GM21825 (cell line): ENCODE data around the gene LCE3A.
"Not testable (repeated sequence)": the region's sequence is repeated elsewhere in the genome, so short reads cannot be mapped to it uniquely, and the experiment has no call there.

Source experiments
- ATAC-seq: cut with Tn5 transposase; IDR thresholded peaks from one replicate; pipeline ENCODE4 v1.9.1; 2021; ENCODE audit warnings: mild to moderate bottlenecking, moderate library complexity; ENCODE audit not compliant: unreplicated experiment

LCE3A gene, protein sequence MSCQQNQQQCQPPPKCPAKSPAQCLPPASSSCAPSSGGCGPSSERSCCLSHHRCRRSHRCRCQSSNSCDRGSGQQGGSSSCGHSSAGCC

DNA sequence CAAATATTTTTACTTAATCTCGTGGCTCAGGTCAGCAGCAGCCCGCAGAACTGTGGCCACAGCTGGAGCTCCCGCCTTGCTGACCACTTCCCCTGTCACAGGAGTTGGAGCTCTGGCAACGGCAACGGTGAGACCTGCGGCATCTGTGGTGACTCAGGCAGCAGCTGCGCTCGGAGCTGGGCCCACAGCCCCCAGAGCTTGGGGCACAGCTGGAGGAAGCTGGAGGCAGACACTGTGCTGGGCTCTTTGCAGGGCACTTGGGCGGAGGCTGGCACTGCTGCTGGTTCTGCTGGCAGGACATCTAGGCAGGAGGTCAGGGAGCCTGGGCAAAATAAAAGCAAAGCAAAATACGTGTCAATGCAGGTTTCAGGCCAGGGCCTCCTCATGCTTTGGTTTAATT lies at the start of gene LCE3A:
Gene LCE3A, minus strand, starts transcription at position 301 of the 400 bp plus-strand sequence. Its CDS starts 0 bp downstream, at position 301.
- ATAC-seq: no peak

DNA sequence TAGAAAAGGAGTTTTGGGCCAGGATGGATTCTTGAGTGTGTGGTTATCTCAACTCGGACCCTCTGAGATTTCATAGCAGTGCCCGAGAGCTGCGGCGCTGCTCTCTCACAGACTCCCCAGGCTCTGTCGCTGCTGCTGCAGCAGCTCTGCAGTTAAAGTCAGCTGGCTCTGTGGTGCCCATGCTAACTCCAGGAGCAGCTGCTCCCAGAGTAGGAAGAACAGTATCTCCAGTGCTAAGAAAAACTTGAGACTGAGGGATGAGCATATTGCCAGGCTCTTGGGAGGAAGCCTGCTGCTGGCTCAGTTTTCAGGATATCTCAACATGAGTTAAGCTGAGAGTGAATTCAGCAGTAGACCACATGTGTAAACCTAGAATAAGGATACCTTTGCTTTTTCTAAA lies 44.7 kb upstream of the LCE3A start:
- ATAC-seq: no peak

DNA sequence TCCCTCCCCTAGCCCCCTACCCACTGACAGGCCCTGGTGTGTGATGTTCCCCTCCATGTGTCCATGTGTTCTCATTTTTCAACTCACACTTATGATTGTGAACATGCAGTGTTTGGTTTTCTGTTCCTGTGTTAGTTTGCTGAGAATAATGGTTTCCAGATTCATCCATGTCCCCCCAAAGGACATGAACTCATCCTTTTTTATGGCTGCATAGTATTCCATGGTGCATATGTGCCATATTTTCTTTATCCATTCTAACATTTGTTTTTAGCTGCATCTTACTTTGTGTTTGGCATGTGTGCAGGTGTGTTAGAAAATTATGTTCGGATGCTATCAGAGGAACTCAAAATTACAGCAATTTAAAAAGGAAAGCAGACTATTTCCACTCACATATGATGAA lies 43.3 kb upstream of the LCE3A start:
- ATAC-seq: not testable (repeated sequence)

DNA sequence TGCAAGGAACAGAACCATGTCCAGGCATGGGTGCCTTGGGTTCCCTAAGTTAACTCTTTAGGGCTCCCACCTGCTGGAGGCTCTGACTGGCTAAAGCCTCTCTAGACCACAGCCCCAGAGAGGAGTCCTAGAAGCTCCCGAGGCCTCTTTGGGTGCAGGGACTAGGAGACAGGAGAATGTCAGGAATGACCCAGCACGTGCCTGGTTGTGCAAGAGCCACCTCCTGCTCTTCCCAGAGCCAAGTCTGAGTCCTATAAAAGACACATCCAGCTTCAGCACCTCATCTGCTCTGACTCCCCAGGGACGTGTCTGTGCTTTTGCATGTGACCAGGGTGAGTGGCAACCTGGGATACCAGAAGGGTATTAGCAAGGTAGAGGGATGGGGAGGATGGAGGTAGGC lies 40.2 kb upstream of the LCE3A start, which contains the start of gene LCE2D:
Gene LCE2D, plus strand, starts transcription at position 283 of the 400 bp plus-strand sequence. CDS start 726 bp downstream, outside the sequence.
- ATAC-seq: no peak

DNA sequence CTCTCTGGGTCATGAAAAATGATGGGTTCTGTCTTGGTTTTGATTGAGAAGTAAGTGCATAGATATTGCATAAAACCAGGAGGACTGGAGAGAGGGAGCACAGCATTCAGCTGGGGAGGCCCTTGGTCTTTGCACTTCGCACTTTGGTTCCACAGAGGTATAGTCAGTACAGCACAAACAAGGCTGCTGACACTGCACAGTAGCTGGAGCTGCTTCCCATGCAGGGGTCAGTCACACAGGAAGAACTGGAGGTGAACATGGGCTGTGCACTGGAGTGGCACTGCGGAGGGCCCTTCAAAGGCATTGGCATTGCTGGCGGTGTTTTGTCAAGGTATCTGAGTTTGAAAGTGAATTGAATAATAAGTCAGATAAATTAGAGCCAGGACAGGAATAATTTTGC lies 35.7 kb upstream of the LCE3A start:
- ATAC-seq: no peak

DNA sequence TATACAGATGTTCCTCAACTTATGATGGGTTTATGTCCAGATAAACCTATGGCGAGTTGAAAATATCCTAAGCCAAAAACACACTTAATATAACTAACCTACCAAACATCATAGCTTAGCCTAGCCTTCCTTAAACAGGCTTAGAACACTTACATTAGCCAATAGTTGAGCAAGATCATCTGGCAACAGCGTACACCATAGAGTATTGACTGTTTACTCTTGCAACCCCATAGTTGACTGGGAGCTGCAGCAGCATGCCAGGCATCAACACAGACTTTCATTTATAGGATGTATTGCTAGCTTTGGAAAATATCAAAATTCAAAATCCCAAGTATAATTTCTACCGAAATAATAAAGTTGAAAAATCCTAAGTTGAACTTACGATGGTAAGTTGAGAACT lies 34.8 kb upstream of the LCE3A start:
- ATAC-seq: no peak

DNA sequence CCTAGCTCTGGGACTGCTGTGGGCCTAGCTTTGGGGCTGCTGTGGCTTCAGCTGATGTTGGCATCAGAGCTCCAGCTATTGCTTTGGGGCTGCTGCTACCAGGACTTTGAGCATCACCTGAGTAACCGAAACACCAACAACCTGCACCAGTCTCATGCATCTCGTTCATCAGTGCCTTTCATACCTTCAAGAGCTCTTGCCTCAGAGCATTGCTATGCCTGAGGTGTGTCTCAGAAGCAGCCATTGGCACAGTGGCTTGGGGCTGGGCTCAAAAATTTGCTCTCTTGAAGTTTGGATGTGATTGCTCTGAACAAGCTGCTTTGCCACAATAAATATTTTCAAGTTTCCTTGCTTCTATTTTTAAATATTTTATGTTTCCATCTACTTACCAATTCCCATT lies 33.6 kb upstream of the LCE3A start:
- ATAC-seq: no peak

DNA sequence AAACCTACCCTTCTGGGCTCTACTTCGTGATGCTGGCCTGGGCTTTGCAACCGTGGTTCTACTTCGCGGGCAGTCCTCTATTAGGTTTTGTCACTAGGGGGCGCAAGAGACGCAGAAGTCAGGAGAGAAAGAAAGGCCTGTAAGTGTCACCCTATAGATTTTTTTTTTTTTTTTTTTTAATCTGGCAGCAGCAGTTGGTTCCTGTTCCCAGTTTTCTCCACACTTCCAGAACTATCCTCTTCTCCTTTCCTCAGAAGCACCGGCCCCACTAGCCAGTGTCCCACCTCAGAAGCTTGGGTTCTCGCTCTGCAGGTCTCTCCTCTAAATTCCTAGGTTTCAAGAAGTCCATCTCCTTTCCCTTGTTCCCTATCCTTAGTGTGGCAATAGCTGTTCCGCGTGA lies 31.2 kb upstream of the LCE3A start:
- no peak for ATAC-seq

DNA sequence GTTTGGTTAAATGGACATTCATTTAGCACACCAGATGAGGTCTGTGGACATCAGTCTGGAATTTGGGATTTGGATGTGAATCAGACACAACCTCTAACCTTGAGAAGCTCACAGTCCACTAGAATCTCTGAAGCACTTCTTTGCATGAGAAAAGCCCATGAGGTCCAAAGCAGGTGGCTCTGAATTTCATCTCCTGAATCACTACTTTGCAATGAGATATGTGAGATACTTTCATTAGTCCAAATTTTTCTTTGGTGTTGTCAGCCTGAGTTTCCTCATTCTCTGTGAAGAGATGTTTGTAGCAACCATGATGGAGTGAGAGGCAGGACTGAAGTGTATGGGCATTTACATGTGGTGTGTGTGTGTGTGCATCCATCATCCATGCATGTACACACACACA lies 23.8 kb upstream of the LCE3A start:
- no peak for ATAC-seq

DNA sequence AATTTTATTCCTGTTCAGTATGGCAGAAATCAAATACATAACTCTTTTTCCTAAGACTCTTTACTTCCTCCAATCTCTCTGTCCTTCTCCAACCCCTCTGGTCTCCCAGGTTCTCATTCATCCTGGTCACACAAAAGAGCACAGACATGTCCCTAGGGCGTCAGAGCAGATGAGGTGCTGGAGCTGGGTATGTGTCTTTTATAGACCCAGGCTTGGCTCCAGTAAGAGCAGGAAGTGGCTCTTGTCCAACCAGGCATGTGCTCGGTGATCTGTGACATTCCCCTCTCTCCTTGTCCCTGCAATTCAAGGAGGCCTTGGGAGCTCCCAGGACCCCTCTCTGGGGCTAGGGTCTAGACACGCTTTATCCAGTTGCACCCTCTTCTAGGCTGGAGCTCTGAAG lies 22.2 kb upstream of the LCE3A start:
- ATAC-seq: no peak

DNA sequence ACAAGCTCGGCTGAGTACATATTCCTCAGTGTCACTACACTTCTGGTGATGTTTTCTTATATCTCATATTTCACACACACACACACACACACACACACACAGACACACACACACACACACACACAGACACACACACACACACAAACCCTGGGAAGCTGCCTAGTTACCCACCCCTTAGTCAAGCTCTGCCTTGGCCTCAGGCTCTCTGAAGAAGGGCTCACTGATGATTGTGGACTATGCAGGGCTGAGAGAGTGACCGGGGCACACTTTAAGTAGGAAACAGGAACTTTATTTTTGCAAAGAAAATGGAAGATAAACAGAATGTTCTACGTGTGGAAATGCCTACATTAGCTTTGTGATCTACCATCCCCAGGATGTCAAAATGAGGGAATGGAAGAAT lies 21.0 kb upstream of the LCE3A start:
- no peak for ATAC-seq

DNA sequence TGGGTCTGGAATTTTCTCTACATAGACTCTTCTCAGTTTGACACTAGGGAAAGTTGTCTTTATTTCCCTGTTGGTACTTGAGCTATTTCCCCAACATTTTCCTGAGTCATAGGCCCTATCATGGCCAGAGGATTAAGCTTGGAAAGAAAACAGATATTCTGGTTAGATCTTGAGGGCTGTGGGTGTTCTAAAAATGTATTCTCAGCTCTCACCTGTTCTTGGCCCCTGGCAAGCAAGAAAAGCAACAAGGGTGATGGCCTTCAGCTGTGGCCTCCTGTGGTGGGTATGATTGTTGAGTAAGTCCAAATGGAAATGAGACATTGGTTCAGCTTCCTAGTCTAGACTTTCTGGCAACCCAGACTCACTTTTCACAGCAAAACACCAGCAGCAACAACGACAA lies 17.4 kb upstream of the LCE3A start:
- no peak for ATAC-seq

DNA sequence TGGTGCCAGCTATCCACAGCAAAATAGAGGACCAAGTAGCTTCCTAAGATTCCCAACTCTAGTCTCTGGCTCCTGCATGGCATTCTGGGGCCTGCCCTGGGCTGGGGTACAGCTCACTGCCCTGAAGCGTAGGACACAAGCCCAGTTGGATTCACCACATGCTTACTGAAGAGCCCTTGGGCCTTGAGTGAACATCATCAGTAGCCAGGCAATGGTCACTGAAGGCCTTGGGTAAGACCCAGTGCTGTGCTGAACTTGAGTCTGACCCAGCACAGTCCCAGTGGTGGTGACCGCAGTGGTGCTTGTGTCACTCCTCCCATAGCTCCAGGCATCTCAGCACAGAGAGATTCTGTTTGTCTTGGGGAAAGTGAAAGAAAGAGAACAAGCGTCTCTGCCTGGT lies 7.7 kb upstream of the LCE3A start:
- ATAC-seq: no peak

DNA sequence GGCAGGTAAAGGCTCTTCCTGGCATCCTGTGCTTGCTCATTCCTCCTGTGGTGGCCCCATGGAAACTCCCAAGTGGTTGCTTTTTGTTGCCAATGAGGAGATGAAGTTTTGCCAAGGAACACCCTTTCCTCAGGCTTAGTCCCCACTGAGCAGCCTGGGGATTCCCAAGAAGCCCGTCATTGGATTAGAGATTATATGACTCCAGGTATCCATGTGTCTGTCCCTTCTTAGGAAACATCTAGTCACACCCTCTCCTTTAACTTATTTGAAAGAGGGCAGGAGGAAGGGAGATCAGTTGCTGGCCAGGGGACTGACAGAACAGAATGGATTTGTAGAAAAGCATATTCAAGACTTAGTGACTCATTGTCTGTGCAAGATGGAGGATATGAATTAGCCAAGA lies 3.8 kb upstream of the LCE3A start:
- no peak for ATAC-seq

DNA sequence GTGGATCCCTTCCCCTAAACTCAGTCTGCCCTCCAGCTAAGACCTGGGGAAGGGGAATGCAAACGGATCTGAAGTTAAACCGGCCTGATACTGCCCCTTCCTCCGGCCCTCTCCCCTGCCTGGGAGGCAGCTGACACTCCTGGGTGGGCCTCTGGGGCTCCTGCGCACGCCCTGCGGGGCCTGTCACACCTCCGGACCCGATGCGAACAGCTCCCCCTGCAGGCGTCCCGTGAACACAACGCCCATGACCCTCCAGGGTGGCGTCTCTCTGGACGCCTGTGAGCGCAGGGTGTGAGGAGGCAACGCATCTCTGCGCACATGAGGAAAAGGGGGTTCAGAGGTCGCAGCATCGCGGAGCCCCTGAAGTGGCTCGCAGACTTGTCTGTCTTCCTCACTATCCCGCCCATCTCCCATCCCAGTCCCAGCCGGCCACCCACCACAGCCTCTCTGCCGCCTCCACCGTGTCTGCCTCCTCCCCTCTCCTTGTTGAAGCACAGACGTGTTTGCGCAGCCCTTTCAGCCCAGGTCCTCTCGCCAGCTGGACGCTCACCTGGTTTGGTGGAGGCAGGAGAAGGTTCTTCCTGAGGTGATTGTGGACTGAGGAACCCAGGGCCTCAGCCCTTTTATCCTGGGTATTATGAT lies 421 bp upstream of the LCE3A start:
- no peak for ATAC-seq

DNA sequence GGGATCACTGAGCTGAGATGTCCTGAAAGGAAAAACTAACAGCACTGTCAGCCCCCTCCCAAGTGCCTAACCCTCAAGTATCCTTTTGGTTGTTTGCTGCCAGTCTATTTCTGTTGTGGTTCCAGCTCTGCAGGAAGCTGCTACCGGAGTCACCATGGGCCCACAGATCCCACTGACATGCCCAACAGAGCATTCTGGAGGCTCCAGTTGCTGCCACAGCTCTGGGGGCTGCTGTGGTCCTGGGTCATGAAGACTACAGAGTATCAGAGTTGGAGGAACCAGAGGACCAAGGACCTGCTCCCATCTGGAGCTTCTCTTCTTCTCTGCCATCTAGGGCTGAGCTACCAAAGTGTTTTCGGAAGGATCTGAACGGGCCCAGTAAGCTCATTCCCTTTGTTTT lies 910 bp downstream of the LCE3A start:
- no peak for ATAC-seq

DNA sequence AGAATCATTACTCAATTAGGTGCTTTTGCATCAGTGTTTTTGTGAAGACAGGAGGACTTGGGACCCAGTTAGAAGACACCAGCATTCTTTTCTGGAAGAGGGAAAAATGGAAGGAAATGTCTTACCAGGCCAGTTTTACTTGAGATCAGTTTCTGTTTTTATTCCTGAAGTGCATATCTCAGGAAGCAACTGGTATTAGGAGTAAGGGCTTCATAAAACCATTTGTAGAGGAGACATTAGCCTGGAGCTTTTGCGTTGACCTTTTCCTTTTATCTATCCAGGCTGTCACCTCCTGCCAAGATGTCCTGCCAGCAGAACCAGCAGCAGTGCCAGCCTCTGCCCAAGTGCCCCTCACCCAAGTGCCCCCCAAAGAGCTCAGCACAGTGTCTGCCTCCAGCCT lies 9.4 kb downstream of the LCE3A start, which contains the start of gene LCE3B:
Gene LCE3B, plus strand, starts transcription at position 301 of the 400 bp plus-strand sequence. Its CDS starts 0 bp downstream, at position 301.
- ATAC-seq: no peak

DNA sequence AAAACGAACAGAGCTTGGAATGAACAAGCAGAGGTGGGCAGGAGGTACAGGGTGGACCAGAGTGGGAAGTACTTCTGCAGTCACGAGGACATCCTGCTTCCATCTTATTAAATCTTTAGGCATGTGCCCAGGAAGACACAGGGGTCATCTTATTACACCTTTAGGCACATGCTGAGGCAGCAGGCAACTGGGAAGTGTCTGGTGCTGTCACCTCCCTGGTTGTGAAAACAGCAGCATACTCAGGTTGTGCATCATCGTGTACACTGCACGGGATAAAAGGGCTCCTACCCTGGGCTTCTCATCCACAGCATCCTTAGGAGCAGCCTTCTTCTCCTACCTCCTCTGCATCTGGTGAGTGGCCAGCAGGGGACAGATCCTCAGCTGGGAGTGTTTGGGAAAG lies 23.0 kb downstream of the LCE3A start, which contains the start of gene LCE3C:
Gene LCE3C, plus strand, starts transcription at position 301 of the 400 bp plus-strand sequence. CDS start 498 bp downstream, outside the sequence.
- no peak for ATAC-seq

DNA sequence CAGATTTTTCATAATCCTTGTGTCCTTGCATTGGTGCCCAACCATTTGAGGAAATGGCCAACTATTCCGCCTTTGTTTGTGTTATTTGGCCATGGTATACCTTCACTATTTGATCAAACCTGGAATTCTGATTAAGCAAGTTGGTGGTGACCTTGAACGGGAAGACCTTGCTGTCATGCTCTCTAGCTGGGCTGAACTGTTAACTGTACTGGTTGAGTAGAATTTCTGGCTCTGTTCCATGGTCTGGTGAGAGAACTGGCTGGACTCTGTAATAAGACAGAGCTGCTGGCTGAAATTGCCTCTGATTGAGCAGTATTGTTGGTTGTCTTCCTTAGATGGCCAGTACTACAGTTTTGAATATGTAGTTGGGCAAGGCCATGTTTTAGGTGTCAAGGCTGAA lies 25.9 kb downstream of the LCE3A start:
- no peak for ATAC-seq

DNA sequence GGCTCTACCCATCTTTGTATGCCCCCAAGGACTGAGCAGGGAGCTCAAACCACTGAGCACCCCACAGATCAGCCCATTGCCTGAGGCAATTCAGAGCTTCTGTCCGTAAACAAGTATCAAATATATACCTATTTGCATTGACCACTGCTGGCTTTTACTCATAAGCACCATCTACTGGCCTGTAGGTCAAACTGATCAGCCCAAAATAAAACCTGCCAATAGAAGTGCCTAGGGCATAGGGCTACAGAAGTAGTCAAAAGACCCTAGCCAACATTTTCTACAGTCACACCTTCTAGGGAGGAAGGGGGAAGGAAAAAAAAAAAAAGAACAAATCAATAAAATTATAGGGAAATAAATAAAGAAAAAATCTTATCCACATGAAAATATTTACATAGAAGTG lies 37.3 kb downstream of the LCE3A start:
- ATAC-seq: no peak

DNA sequence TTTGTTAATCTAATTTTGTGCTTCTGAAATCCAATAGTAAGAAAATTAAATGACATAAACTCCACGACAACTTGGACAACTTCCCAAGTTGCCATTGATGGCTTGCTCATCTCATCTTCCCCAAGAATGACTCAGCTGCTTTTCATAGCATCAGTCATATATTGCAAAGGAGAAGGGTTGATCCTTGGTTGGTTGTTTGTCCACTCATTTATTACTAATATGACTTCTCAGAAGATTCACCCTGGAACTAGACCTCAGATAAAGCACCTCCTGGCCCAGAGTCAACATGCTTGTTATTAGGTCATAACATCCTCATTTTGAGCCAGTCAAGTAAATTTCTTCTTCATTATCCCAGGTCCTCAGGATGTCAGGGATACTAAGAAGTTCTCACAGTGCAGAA lies 40.3 kb downstream of the LCE3A start:
- ATAC-seq: no peak

DNA sequence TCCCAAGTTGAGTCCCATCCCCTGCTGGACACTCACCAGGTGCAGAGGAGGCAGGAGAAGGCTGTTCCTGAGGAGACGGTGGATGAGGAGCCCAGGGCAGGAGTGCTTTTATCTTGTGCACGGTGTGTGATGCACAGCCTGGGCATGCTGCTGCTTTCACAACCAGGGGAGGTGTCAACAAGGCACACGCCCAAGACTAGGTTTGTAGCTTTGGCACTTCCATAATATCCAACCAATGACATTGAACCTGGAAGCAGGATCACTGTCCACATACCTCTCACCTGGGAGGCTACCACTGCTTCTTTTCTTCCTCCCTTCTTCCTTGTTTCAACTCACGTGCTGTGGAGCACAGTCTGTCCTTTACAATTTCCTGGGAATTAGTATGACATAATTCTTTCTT lies 42.5 kb downstream of the LCE3A start, which contains the start of gene LCE3D:
Gene LCE3D, minus strand, starts transcription at position 84 of the 400 bp plus-strand sequence. CDS start 580 bp downstream, outside the sequence.
- ATAC-seq: no peak

DNA sequence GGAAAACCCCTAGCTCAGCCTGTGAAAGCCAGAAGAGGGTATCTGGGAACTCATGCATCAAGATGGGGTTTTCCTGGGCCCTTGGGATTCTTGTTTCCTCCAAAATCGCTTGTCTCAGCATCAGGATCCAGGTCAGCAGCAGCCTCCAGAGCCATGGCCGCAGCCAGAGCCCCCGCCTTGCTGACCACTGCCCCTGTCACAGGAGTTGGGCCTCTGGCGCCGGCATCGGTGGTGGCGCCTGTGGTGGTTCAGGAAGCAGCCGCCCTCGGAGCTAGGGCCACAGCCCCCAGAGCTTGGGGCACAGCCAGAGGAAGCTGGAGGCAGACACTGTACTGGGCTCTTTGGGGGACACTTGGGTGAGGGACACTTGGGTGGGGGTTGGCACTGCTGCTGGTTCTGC lies 43.4 kb downstream of the LCE3A start:
- ATAC-seq: not testable (repeated sequence)
